Adrenal gland (tissue), 12 donors: ENCODE measurements around the gene HDLBP. TPM values are rescaled to one million over a fixed set of nuclear protein-coding genes. Genes with fewer than 3 reads are reported as not detected.

Experiments
- DNase-seq, 7 donors: peaks; one replicate each; pipeline ENCODE4 v3.0.0-alpha.2; 2019 to 2020
- H3K27ac ChIP-seq, 5 donors: fragments of 200-600 bp; sonication (generic) in 4 of 5; 1 replicate in 3 of 5; 2 replicates in 2 of 5; pipeline versions ENCODE4 v1.5.1 to v1.8.0; 2016 to 2020; ENCODE audit warnings: mild to moderate bottlenecking in 1 of 5
- H3K27me3 ChIP-seq: fragments of 200-600 bp; 2 replicates; pipeline ENCODE4 v1.8.0; 2021
- H3K36me3 ChIP-seq, 2 donors: fragments of 200-600 bp; replicated peaks in 1 of 2; 1 replicate in 1 of 2; 2 replicates in 1 of 2; pipeline versions ENCODE4 v1.5.1 to v1.8.0; 2018 to 2022
- H3K4me1 ChIP-seq, 2 donors: fragments of 200-600 bp; replicated peaks in 1 of 2; 1 replicate in 1 of 2; 2 replicates in 1 of 2; pipeline versions ENCODE4 v1.5.1 to v1.8.0; 2018 to 2021
- H3K4me3 ChIP-seq, 4 donors: fragments of 200-600 bp; sonication (generic) in 3 of 4; one replicate each; pipeline ENCODE4 v1.5.1; 2016 to 2018
- H3K9me3 ChIP-seq, 3 donors: fragments of 200-600 bp; sonication (generic) in 1 of 3; replicated peaks in 1 of 3; 1 replicate in 2 of 3; 2 replicates in 1 of 3; pipeline versions ENCODE4 v1.5.1 to v1.8.0; 2016 to 2021
- CTCF ChIP-seq, 6 experiments: fragments of 450-650 bp in 4 of 6; fragments of 200-600 bp in 2 of 6; sonication (generic) in 1 of 6; IDR thresholded peaks; 1 replicate in 5 of 6; 2 replicates in 1 of 6; pipeline versions ENCODE4 v1.5.1 to v1.8.0; 2016 to 2021; ENCODE audit warnings: antibody characterized with exemption in 6 of 6, mild to moderate bottlenecking in 2 of 6, moderate library complexity in 1 of 6
- POLR2A ChIP-seq, 2 donors: fragments of 450-650 bp; IDR thresholded peaks; one replicate each; pipeline ENCODE4 v1.6.1; 2017; ENCODE audit warnings: antibody characterized with exemption in 2 of 2, mild to moderate bottlenecking in 2 of 2, moderate library complexity in 1 of 2
- WGBS, 4 donors: extraction: QIAGEN DNeasy Blood & Tissue Kit in 2 of 4; methylation state at CpG; one replicate each; pipeline versions ENCODE4 v1.1.5 to v1.1.7; 2013 to 2017; 5-methylcytosine and 5-hydroxymethylcytosine counted together
- intact Hi-C, 2 donors: fragments of 100-400 bp; cut with DNase I; formaldehyde crosslinking; loops; one replicate each; pipeline versions ENCODE4 v1.14.1 to v1.15.0; 2022 to 2023
- polyA plus RNA-seq, 3 donors: library from polyadenylated mRNA; stranded (reverse); fragments of 200-250 nt in 2 of 3; fragments of 350-450 nt in 1 of 3; fragmentation: Illumina TruSeq in 1 of 3; extraction: RNeasy Lipid Tissue Mini Kit (QIAGEN cat#74804) in 1 of 3; gene quantifications; one replicate each; pipeline ENCODE4 v1.2.3, GENCODE V29; 2013 to 2014
- total RNA-seq, 9 donors: library from RNA; depleted of rRNA in 4 of 9; stranded (reverse); fragments of >200 nt in 4 of 9; fragments of 120-200 nt in 1 of 9; fragmentation: NEBNext Ultra II Directional in 1 of 9; extraction: Animal tissue kit (Norgen Biotek cat#: 25700) in 1 of 9; gene quantifications; one replicate each; pipeline versions ENCODE4 v1.1.0 to v1.2.4, GENCODE V29; 2013 to 2023
- donor health status: healthy with polysubstance abuse.
- donor health status: Bipolar disorder and iron deficiency.
- donor health status: DM: yes; HTN: yes; CAD: no.
- donor health status: DM: no; HTN: no; CAD: no.
- donor health status: DM: no; HTN: no; CAD: no.
- donor health status: DM: yes; HTN: yes; CAD: no.

HDLBP gene
- total and polyA plus RNA-seq, 12 donors: 295 to 880 (median 454) TPM

- 66 to 72% (median 71%) methylated on average over 8 to 9 of the region's 9 CpGs; no CpG with 5 or more reads in 1 of the 4 donors for WGBS, 4 donors
- Histone ChIP-seq H3K36me3 (no peaks in the 10 kb centered on the region), H3K27me3 (no peaks in the 10 kb centered on the region), H3K4me1 (peaks cover 11% of the 10 kb centered on the region in 2 donors), H3K9me3 (no peaks in the 10 kb centered on the region), H3K4me3 (no peak overlapping the region), H3K27ac (no peak overlapping the region)
- TF ChIP-seq CTCF (IDR thresholded peaks at IDR 0.05) (no peak), POLR2A (IDR thresholded peaks at IDR 0.05) (no peak)
- intact Hi-C loops: loop anchor here in 1 of 2 donors (10.0 kb wide), 1 partner anchor 361 kb away; no protein-coding TSS in a partner anchor
- DNase-seq: no peak
Measured at GRCh38 chr2:241215421-241215820, 100.1 kb downstream of the HDLBP start.

- DNase-seq: no peak
- intact Hi-C loops: loop anchor here in 1 of 2 donors (10.0 kb wide), 1 partner anchor 360 kb away; no protein-coding TSS in a partner anchor
- Histone ChIP-seq H3K9me3 (no peaks in the 10 kb centered on the region), H3K27ac (no peak overlapping the region), H3K36me3 (no peaks in the 10 kb centered on the region), H3K27me3 (no peaks in the 10 kb centered on the region), H3K4me3 (no peak overlapping the region), H3K4me1 (peaks cover 11% of the 10 kb centered on the region in 2 donors)
- WGBS, 4 donors: 81 to 100% (median 90%) methylated on average over 2 to 12 of the region's 12 CpGs
- TF ChIP-seq CTCF (IDR thresholded peaks at IDR 0.05): no peak
- TF ChIP-seq POLR2A (IDR thresholded peaks at IDR 0.05): no peak
Measured at GRCh38 chr2:241214766-241215165, 100.7 kb downstream of the HDLBP start.

- Histone ChIP-seq H3K9me3 (no peaks in the 10 kb centered on the region), H3K27me3 (no peaks in the 10 kb centered on the region), H3K4me1 (peaks cover 8 to 9% of the 10 kb centered on the region in 2 donors), H3K4me3 (no peak overlapping the region), H3K36me3 (no peaks in the 10 kb centered on the region), H3K27ac (no peak overlapping the region)
- intact Hi-C loops: loop anchor here in 1 of 2 donors (10.0 kb wide), 1 partner anchor 359 kb away; no protein-coding TSS in a partner anchor
- DNase-seq: no peak
- WGBS, 4 donors: 54 to 67% (median 63%) methylated on average over 3 to 10 of the region's 10 CpGs
- TF ChIP-seq POLR2A (IDR thresholded peaks at IDR 0.05) (no peak), CTCF (IDR thresholded peaks at IDR 0.05) (no peak)
Measured at GRCh38 chr2:241214209-241214608, 101.3 kb downstream of the HDLBP start.

- no peak overlapping the region for H3K4me3 ChIP-seq
- no peaks in the 10 kb centered on the region for H3K36me3 ChIP-seq
- 79 to 88% (median 79%) methylated on average over 3 to 7 of the region's 7 CpGs for WGBS, 4 donors
- TF ChIP-seq CTCF (IDR thresholded peaks at IDR 0.05) (no peak), POLR2A (IDR thresholded peaks at IDR 0.05) (no peak)
- intact Hi-C loops: loop anchor here in 1 of 2 donors (10.0 kb wide), 1 partner anchor 359 kb away; no protein-coding TSS in a partner anchor
- no peak overlapping the region for H3K27ac ChIP-seq
- H3K27me3 ChIP-seq: no peaks in the 10 kb centered on the region
- no peaks in the 10 kb centered on the region for H3K9me3 ChIP-seq
- no peak for DNase-seq
- peaks cover 2 to 3% of the 10 kb centered on the region in 2 donors for H3K4me1 ChIP-seq
Measured at GRCh38 chr2:241213567-241213966, 101.9 kb downstream of the HDLBP start.
